ENCODE measurements around the gene HEATR3.

The HEATR3 gene

DNA sequence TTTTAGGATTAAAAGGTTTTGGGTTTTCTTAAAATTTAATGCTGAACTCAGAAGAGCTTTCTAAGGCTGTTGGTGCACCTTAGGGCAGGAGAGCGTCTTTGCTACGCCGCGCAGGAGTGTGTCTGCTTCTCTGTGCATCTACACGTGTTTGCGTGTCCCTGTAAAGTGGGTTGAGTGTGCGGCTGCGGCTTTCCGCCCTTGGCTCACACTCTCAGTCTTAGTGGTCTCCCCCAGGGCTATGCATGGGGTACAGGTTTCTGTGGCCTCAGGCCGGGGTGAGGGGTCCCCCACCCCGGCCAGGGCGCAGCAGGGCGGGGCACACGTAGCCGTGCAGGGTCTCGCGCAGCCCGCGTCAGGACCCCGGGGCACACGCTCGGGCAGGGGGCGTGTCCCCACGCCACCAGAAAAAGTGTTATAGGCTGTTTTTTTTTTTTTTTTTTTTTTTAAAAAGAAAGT, 86.6 kb downstream of the HEATR3 start:
- peak; percentile 83 for ATAC-seq
- Mint-ChIP-seq H3K36me3 (no peaks in the 10 kb centered on the region), H3K27ac (peak overlapping the region; percentile 98), H3K4me3 (peak overlapping the region; percentile 82), H3K9me3 (no peaks in the 10 kb centered on the region), H3K27me3 (no peaks in the 10 kb centered on the region), H3K4me1 (peaks cover 38% of the 10 kb centered on the region)

DNA sequence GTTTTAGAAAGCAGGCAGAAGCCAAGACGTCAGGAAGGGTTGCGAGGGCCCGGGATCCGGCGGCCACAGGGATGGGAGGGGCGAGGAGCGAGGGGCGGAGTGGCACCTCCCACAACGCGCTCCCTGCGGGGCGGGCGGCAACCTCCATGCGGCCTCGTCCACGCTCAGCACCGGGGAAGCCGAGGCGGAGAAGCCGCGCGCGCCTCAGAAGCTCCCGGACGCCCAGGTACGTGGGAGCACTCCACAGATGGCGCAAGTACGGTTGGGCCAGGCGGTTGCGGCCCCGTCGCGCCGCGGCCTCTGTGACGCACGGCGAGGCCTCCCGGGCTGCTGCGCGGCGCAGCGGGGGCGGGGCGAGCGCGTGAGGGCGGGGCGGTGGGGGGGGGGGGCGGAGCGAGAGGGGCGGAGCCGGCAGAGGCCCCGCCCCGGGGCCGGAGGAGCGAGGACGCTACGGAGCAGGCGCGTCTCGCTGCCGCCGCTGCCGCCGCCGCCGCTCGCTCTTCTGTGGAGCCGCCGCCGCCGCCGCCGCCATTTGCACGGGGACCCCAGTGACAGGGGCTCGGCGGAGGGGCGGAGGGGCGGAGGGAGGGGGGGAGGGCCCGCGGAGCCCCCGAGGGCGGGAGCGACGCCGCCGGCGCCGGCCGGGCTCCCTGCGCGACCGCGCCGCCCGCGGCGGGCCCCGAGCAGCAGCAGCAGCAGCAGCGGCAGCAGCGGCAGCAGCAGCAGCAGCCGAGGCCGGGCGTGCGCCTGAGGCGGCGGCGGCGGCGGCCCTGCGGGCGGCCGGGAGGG, 87.2 kb downstream of the HEATR3 start, which contains the start of gene TENT4B:
Gene TENT4B (plus strand): TSS at position 500 of the 789 bp plus-strand sequence. CDS start 316 bp downstream, outside the sequence.
- Mint-ChIP-seq H3K27me3 (no peaks in the 10 kb centered on the region), H3K36me3 (no peaks in the 10 kb centered on the region), H3K4me3 (peak within 1 kb of the TSS; percentile 84), H3K4me1 (peaks cover 38% of the 10 kb centered on the region), H3K27ac (peak within 1 kb of the TSS; percentile 98), H3K9me3 (no peaks in the 10 kb centered on the region)
- ATAC-seq: peak; percentile 92

DNA sequence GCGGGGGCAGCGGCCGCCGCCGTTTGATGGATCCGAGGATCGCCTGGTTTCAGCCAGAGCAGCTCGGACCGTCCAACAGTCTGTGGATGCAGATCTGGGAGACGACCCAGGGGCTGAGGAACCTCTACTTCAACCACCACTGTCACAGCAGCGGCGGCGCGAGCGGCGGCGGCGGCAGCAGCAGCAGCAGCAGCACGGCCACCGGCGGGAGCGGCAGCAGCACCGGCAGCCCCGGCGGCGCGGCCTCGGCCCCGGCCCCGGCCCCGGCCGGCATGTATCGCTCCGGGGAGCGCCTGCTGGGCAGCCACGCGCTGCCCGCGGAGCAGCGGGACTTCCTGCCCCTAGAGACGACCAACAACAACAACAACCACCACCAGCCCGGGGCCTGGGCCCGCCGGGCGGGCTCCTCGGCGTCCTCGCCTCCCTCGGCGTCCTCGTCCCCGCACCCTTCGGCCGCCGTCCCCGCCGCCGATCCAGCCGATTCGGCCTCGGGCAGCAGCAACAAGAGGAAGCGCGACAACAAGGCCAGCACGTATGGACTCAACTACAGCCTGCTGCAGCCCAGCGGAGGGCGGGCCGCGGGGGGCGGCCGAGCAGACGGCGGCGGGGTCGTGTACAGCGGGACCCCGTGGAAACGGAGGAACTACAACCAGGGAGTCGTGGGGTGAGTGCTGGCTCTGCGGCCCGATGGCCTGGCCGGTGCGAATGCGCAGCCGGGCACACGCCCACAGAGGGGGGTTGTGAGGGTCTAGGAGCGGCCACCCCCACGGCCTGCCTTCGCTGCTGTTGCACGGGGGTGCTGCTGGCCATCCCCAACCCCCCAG, 88.0 kb downstream of the HEATR3 start:
- Mint-ChIP-seq H3K4me1 (peaks cover 44% of the 10 kb centered on the region), H3K36me3 (no peaks in the 10 kb centered on the region), H3K27me3 (no peaks in the 10 kb centered on the region), H3K9me3 (no peaks in the 10 kb centered on the region), H3K4me3 (peak overlapping the region; percentile 84), H3K27ac (peak overlapping the region; percentile 73)
- peak; percentile 2 for ATAC-seq

DNA sequence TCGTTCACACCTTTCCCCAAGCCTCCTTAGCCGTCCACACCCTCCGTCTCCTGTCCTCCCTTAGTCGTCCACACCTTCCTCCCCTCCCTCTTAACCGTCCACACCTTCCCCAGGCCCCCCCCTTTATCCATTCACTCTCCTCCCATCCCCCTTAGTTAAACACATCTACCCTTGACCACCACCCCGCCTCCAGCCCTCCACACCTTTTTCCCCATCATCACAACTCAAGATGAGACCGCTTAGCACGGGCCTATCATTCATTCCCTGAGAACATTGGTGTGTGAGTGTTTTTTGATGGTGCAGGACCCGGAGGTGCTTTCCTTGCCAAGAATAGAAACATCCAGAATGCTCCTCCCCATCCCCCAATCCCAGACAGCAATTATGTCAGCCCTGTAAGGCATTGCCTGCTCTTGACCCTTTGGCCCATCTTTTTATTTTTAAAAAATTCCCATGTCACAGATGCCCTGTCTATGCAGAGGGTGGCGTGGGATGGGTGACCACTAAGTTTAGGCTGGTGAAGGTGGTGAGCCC, 88.7 kb downstream of the HEATR3 start:
- Mint-ChIP-seq H3K27me3 (no peaks in the 10 kb centered on the region), H3K9me3 (no peaks in the 10 kb centered on the region), H3K4me3 (peak overlapping the region; percentile 84), H3K36me3 (no peaks in the 10 kb centered on the region), H3K4me1 (peaks cover 50% of the 10 kb centered on the region), H3K27ac (peak overlapping the region; percentile 73)
- ATAC-seq: no peak

DNA sequence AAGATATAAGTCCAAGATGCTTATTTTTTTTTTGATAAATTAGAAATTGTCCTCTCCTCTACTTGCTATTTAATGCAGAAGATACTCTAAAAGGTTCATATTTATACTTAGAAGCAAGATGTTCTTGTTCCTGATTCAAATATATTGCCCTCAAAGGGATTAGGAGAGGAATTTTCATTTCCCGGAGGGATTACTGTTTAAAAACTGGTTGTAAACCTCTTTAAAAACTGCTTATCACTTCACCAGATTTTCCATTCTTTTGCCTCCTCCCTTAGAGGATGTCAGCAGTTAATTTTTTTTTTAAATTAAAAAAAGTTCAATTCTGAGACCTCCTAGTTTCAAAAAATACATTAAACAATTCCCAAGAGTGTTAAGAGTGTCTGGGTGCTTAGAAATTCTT, 90.2 kb downstream of the HEATR3 start:
- H3K27me3 Mint-ChIP-seq: no peaks in the 10 kb centered on the region
- peak overlapping the region; percentile 84 for H3K4me3 Mint-ChIP-seq
- H3K4me1 Mint-ChIP-seq: peaks cover 62% of the 10 kb centered on the region
- no peak overlapping the region for H3K27ac Mint-ChIP-seq
- peaks cover 7% of the 10 kb centered on the region for H3K36me3 Mint-ChIP-seq
- ATAC-seq: no peak
- H3K9me3 Mint-ChIP-seq: no peaks in the 10 kb centered on the region
